GM19328 (cell line): ENCODE data around the gene ELL2.

Experiments
- ATAC-seq: cut with Tn5 transposase; IDR thresholded peaks from one replicate; pipeline ENCODE4 v1.9.1; 2021; ENCODE audit warnings: mild to moderate bottlenecking, moderate library complexity; ENCODE audit not compliant: unreplicated experiment

The ELL2 gene

GRCh38 chr5:95983509-95983908, 21.9 kb upstream of the ELL2 start:
- ATAC-seq, result no peak

GRCh38 chr5:95983080-95983479, 21.4 kb upstream of the ELL2 start:
- no peak for ATAC-seq

GRCh38 chr5:95976606-95977005, 15.0 kb upstream of the ELL2 start:
- ATAC-seq, result no peak

- ATAC-seq, result no peak
Observed at GRCh38 chr5:95975703-95976102, 14.1 kb upstream of the ELL2 start.

GRCh38 chr5:95973793-95974325, 12.2 kb upstream of the ELL2 start:
- ATAC-seq, result peak; percentile 81

GRCh38 chr5:95972196-95972595, 10.5 kb upstream of the ELL2 start:
- no peak for ATAC-seq

- no peak for ATAC-seq
Observed at GRCh38 chr5:95970359-95970704, 8.7 kb upstream of the ELL2 start.

- no peak for ATAC-seq
Observed at GRCh38 chr5:95969651-95970358, 8.2 kb upstream of the ELL2 start.

- no peak for ATAC-seq
Observed at GRCh38 chr5:95969055-95969454, 7.4 kb upstream of the ELL2 start.

GRCh38 chr5:95967236-95967635, 5.6 kb upstream of the ELL2 start:
- ATAC-seq, result no peak

- ATAC-seq, result no peak
Observed at GRCh38 chr5:95966005-95966404, 4.4 kb upstream of the ELL2 start.

GRCh38 chr5:95963650-95964410, 2.2 kb upstream of the ELL2 start:
- ATAC-seq, result no peak

GRCh38 chr5:95962785-95963184, 1.1 kb upstream of the ELL2 start:
- no peak for ATAC-seq

GRCh38 chr5:95962475-95962773, 773 bp upstream of the ELL2 start:
- no peak for ATAC-seq

- peak; percentile 54 for ATAC-seq
Observed at GRCh38 chr5:95960667-95961616, 709 bp downstream of the ELL2 start.

- no peak for ATAC-seq
Observed at GRCh38 chr5:95959888-95960666, 1.6 kb downstream of the ELL2 start.

GRCh38 chr5:95959051-95959887, 2.4 kb downstream of the ELL2 start:
- no peak for ATAC-seq

- ATAC-seq, result no peak
Observed at GRCh38 chr5:95958310-95959014, 3.2 kb downstream of the ELL2 start.

- no peak for ATAC-seq
Observed at GRCh38 chr5:95957561-95958203, 4.0 kb downstream of the ELL2 start.
